HCT116 (cell line): ENCODE measurements around the gene CTBP2. TPM values are rescaled to one million over a fixed set of nuclear protein-coding genes. Genes with fewer than 3 reads are reported as not detected.

Source experiments
- ATAC-seq: fragments of 200-7000 bp; cut with Tn5 transposase; 2 replicates; pipeline ENCODE4 v1.9.1; 2020; ENCODE audit warnings: mild to moderate bottlenecking, moderate library complexity
- BruUV-seq: library from RNA; stranded (reverse); fragments of 400-500 nt; replicated peaks from 2 replicates; lab custom pipeline; 2021; lab: Mats Ljungman, UMichigan
- CTCF ChIA-PET: fragments of 300-600 bp; sonication (Branson Sonifier 250); formaldehyde crosslinking; loops from one replicate; lab custom pipeline; 2021; ENCODE audit warnings: antibody characterized with exemption; lab: Charles Lee
- POLR2A ChIA-PET: fragments of 300-600, 350-600 bp; sonication (Branson Sonifier 250); formaldehyde crosslinking; loops from one replicate; lab custom pipeline; 2021; ENCODE audit warnings: antibody characterized with exemption; lab: Charles Lee
- RAD21 ChIA-PET, 2 experiments: fragments of 300-600 bp; sonication (Branson Sonifier 250); formaldehyde crosslinking; loops; one replicate each; lab custom pipeline; 2023; ENCODE audit warnings: low total read pairs in 2 of 2; ENCODE audit not compliant: uncharacterized antibody in 2 of 2, unreplicated experiment in 2 of 2, low non-redundant PET in 1 of 2; lab: Charles Lee
- DNase-seq: peaks from one replicate; pipeline ENCODE4 v3.0.0-alpha.2; 2010; ENCODE audit warnings: low read depth, low spot score
- H2AFZ ChIP-seq: fragments of 200-600 bp; shearing (Covaris generic), sonication (generic); 2 replicates; pipeline ENCODE4 v1.6.1; 2017; ENCODE audit warnings: low read depth, mixed run types, mixed read lengths, antibody characterized with exemption, low read length; ENCODE audit not compliant: poor library complexity, severe bottlenecking
- H3K27ac ChIP-seq: 2 replicates; pipeline ENCODE4 v1.5.1; 2012; ENCODE audit warnings: low read depth, low read length
- H3K27me3 ChIP-seq: fragments of 200-600 bp; sonication (generic); 2 replicates; pipeline ENCODE4 v1.6.1; 2016; ENCODE audit warnings: mixed run types, low read length, mixed read lengths; ENCODE audit not compliant: insufficient read depth
- H3K36me3 ChIP-seq, 2 experiments: fragments of 200-500 bp in 1 of 2; fragments of 200-600 bp in 1 of 2; sonication (Bioruptor generic) in 1 of 2; sonication (generic) in 1 of 2; 2 replicates each; pipeline versions ENCODE4 v1.5.1 to v1.6.1; 2014 to 2016; ENCODE audit warnings: low read length in 2 of 2, inconsistent platforms in 1 of 2, mixed read lengths in 1 of 2, mixed run types in 1 of 2; ENCODE audit not compliant: insufficient read depth in 2 of 2, control insufficient read depth in 1 of 2
- H3K4me1 ChIP-seq, 2 experiments: fragments of 200-600 bp in 1 of 2; sonication (generic) in 1 of 2; 2 replicates each; pipeline versions ENCODE4 v1.5.1 to v1.6.1; 2012 to 2017; ENCODE audit warnings: low read length in 2 of 2, inconsistent platforms in 1 of 2, mild to moderate bottlenecking in 1 of 2, mixed read lengths in 1 of 2, mixed run types in 1 of 2, moderate library complexity in 1 of 2; ENCODE audit not compliant: insufficient read depth in 2 of 2, control insufficient read depth in 1 of 2
- H3K4me2 ChIP-seq: fragments of 200-600 bp; sonication (generic); 2 replicates; pipeline ENCODE4 v1.6.1; 2017; ENCODE audit warnings: mixed run types, low read length, mixed read lengths
- H3K4me3 ChIP-seq, 2 experiments: fragments of 200-600 bp in 1 of 2; sonication (generic) in 1 of 2; replicated peaks in 1 of 2; 2 replicates each; pipeline ENCODE4 v1.5.1; 2011 to 2016; ENCODE audit warnings: low read length in 2 of 2, control low read depth in 1 of 2, low read depth in 1 of 2, mild to moderate bottlenecking in 1 of 2, mixed read lengths in 1 of 2, mixed run types in 1 of 2
- H3K79me2 ChIP-seq: fragments of 200-600 bp; sonication (generic); 2 replicates; pipeline ENCODE4 v1.6.1; 2017; ENCODE audit warnings: mild to moderate bottlenecking, mixed run types, low read length, moderate library complexity, mixed read lengths; ENCODE audit not compliant: insufficient read depth
- H3K9ac ChIP-seq: fragments of 200-600 bp; sonication (generic); 2 replicates; pipeline ENCODE4 v1.6.1; 2016; ENCODE audit warnings: low read length, mixed read lengths
- H3K9me2 ChIP-seq: fragments of 200-600 bp; sonication (generic), shearing (Covaris generic); 2 replicates; pipeline ENCODE4 v1.6.1; 2017; ENCODE audit warnings: mixed run types, mild to moderate bottlenecking, moderate library complexity; ENCODE audit not compliant: insufficient read depth
- H3K9me3 ChIP-seq, 2 experiments: fragments of 200-500 bp in 1 of 2; fragments of 200-600 bp in 1 of 2; sonication (Bioruptor generic) in 1 of 2; sonication (generic) in 1 of 2; 2 replicates each; pipeline ENCODE4 v1.6.1; 2014 to 2017; ENCODE audit warnings: low read length in 2 of 2, mixed read lengths in 2 of 2, inconsistent platforms in 1 of 2, low read depth in 1 of 2, mild to moderate bottlenecking in 1 of 2, mixed run types in 1 of 2, moderate library complexity in 1 of 2; ENCODE audit not compliant: control insufficient read depth in 1 of 2, insufficient read depth in 1 of 2
- H4K20me1 ChIP-seq: fragments of 200-600 bp; sonication (generic), shearing (Covaris generic); 2 replicates; pipeline ENCODE4 v1.6.1; 2017; ENCODE audit warnings: mixed run types, mild to moderate bottlenecking, moderate library complexity; ENCODE audit not compliant: insufficient read depth
- ATF3 ChIP-seq: IDR thresholded peaks from 2 replicates; pipeline ENCODE4 v1.6.1; 2012
- EGR1 ChIP-seq: IDR thresholded peaks from 2 replicates; pipeline ENCODE4 v1.6.1; 2012; ENCODE audit warnings: low read depth
- ELF1 ChIP-seq: IDR thresholded peaks from 2 replicates; pipeline ENCODE4 v1.6.1; 2012; ENCODE audit warnings: low read depth, borderline replicate concordance
- EZH2phosphoT487 ChIP-seq: fragments of 200-600 bp; IDR thresholded peaks from 2 replicates; pipeline ENCODE4 v1.6.1; 2018; ENCODE audit warnings: antibody characterized with exemption, borderline replicate concordance
- FOSL1 ChIP-seq: IDR thresholded peaks from 2 replicates; pipeline ENCODE4 v1.6.1; 2012; ENCODE audit warnings: low read depth
- JUND ChIP-seq: IDR thresholded peaks from 2 replicates; pipeline ENCODE4 v1.6.1; 2012
- POLR2AphosphoS5 ChIP-seq: IDR thresholded peaks from 2 replicates; pipeline ENCODE4 v1.6.1; 2011; ENCODE audit warnings: mild to moderate bottlenecking, low read depth, low read length, moderate library complexity
- RAD21 ChIP-seq: IDR thresholded peaks from 2 replicates; pipeline ENCODE4 v1.6.1; 2012; ENCODE audit warnings: low read depth, mild to moderate bottlenecking
- REST ChIP-seq: IDR thresholded peaks from 2 replicates; pipeline ENCODE4 v1.6.1; 2012; ENCODE audit warnings: low read depth
- SP1 ChIP-seq: IDR thresholded peaks from 2 replicates; pipeline ENCODE4 v1.6.1; 2012; ENCODE audit warnings: low read depth
- SRF ChIP-seq: IDR thresholded peaks from 2 replicates; pipeline ENCODE4 v1.6.1; 2012; ENCODE audit warnings: low read depth
- YY1 ChIP-seq: IDR thresholded peaks from 2 replicates; pipeline ENCODE4 v1.6.1; 2011; ENCODE audit warnings: low read length, low read depth, moderate library complexity, mild to moderate bottlenecking; ENCODE audit not compliant: insufficient replicate concordance; ENCODE audit errors: extremely low read depth
- ZFX ChIP-seq: fragments of 450-650 bp; IDR thresholded peaks from 2 replicates; pipeline ENCODE4 v1.6.1; 2017
- intact Hi-C: fragments of 100-400 bp; cut with micrococcal nuclease; formaldehyde crosslinking; loops from 2 replicates; pipeline ENCODE4 v1.10.0; 2022
- total RNA-seq: library from RNA; stranded (reverse); gene quantifications from one replicate; pipeline ENCODE4 v1.2.1, GENCODE V29; 2021; ENCODE audit not compliant: unreplicated experiment

Gene CTBP2
- total RNA-seq, 1 experiment from 2014 or later: 144 TPM

- TF ChIP-seq REST (no peak), ELF1 (no peak), EZH2phosphoT487 (no peak), JUND (no peak), SRF (no peak), POLR2AphosphoS5 (no peak), YY1 (no peak), FOSL1 (no peak), RAD21 (no peak)
Measured at GRCh38 chr10:125177641-125178640, 17.6 kb upstream of the CTBP2 start (continued).

- Histone ChIP-seq H3K4me3 (no peak overlapping the region), H3K27me3 (peaks cover 9% of the 10 kb centered on the region; the same call in 1 of the 2 replicates), H4K20me1 (no peaks in the 10 kb centered on the region), H2AFZ (no peak overlapping the region), H3K4me2 (no peak overlapping the region), H3K9ac (no peak overlapping the region), H3K4me1 (no peaks in the 10 kb centered on the region), H3K9me3 (no peaks in the 10 kb centered on the region), H3K36me3 (no peaks in the 10 kb centered on the region), H3K79me2 (no peaks in the 10 kb centered on the region), H3K27ac (no peak overlapping the region), H3K9me2 (no peaks in the 10 kb centered on the region)
- DNase-seq (no peak), ATAC-seq (no peak)
- RAD21 ChIA-PET: no interaction called here
- intact Hi-C loops: no loop called here
- POLR2A ChIA-PET: no interaction called here
- CTCF ChIA-PET: no interaction called here
- BruUV-seq: no TSS peak
- TF ChIP-seq SRF: no peak
- no peak for TF ChIP-seq REST
- no peak for TF ChIP-seq POLR2AphosphoS5
- TF ChIP-seq FOSL1: no peak
- no peak for TF ChIP-seq SP1
- no peak for TF ChIP-seq YY1
- no peak for TF ChIP-seq JUND
- no peak for TF ChIP-seq ELF1
- no peak for TF ChIP-seq RAD21
- no peak for TF ChIP-seq ATF3
- TF ChIP-seq EGR1: no peak
- no peak for TF ChIP-seq ZFX
Measured at GRCh38 chr10:125175807-125176206, 15.4 kb upstream of the CTBP2 start.
